ENCODE data around the gene TMEM220. TPM values are rescaled to one million over a fixed set of nuclear protein-coding genes. Genes with fewer than 3 reads are reported as not detected.

TMEM220 gene
- total RNA-seq, 1 donor from 2014 or later, result 17.7 TPM

- DNase-seq (ENCODE audit: low spot score), result no peak
Measured at GRCh38 chr17:10664571-10664970, 65.3 kb downstream of the TMEM220 start.

Other genes starting within 250 kb of the TMEM220 start
- 0.52 TPM for gene MYH1, start 211.5 kb downstream of the TMEM220 start, total RNA-seq
- 2.4 TPM for gene MYH2, start 180.4 kb downstream of the TMEM220 start, total RNA-seq
- 3.4 TPM for gene MYH3, start 72.7 kb downstream of the TMEM220 start, total RNA-seq
- 33.4 TPM for gene SCO1, start 32.5 kb downstream of the TMEM220 start, total RNA-seq
- 9.2 TPM for gene ADPRM, start 32.4 kb downstream of the TMEM220 start, total RNA-seq
- gene TMEM238L, start 74.1 kb upstream of the TMEM220 start, total RNA-seq, result 7.5 TPM
- 0.32 TPM for gene PIRT, start 108.1 kb upstream of the TMEM220 start, total RNA-seq

Data from mucosa of gallbladder (tissue), 1 donor.